Upper lobe of left lung (tissue), 6 donors: ENCODE data around the gene ZNF507. TPM values are rescaled to one million over a fixed set of nuclear protein-coding genes. Genes with fewer than 3 reads are reported as not detected.

Source experiments
- ATAC-seq, 2 donors: fragments of 200-7000 bp; cut with Tn5 transposase; one replicate each; pipeline ENCODE4 v1.9.1; 2022; ENCODE audit warnings: mild to moderate bottlenecking in 2 of 2, moderate library complexity in 2 of 2; ENCODE audit not compliant: low FRiP score in 2 of 2
- DNase-seq, 2 donors: peaks; one replicate each; pipeline ENCODE4 v3.0.0-alpha.2; 2019 to 2020
- H3K27ac ChIP-seq, 4 donors: fragments of 200-600 bp; sonication (generic); one replicate each; pipeline ENCODE4 v1.5.1; 2016 to 2019
- H3K27me3 ChIP-seq, 4 donors: fragments of 200-600 bp; sonication (generic); one replicate each; pipeline ENCODE4 v1.5.1; 2017 to 2019
- H3K36me3 ChIP-seq, 4 donors: fragments of 200-600 bp; sonication (generic); one replicate each; pipeline ENCODE4 v1.5.1; 2016 to 2019
- H3K4me1 ChIP-seq, 4 donors: fragments of 200-600 bp; sonication (generic); one replicate each; pipeline ENCODE4 v1.5.1; 2018 to 2019
- H3K4me3 ChIP-seq, 4 donors: fragments of 200-600 bp; sonication (generic); one replicate each; pipeline ENCODE4 v1.5.1; 2017 to 2019; ENCODE audit warnings: mild to moderate bottlenecking in 2 of 4, moderate library complexity in 1 of 4
- H3K9me3 ChIP-seq, 4 donors: fragments of 200-600 bp; sonication (generic); one replicate each; pipeline ENCODE4 v1.5.1; 2018 to 2019
- EP300 ChIP-seq, 4 donors: sonication (generic); formaldehyde crosslinking; IDR thresholded peaks; one replicate each; pipeline ENCODE4 v1.5.1; 2017; ENCODE audit warnings: antibody characterized with exemption in 4 of 4, control low read depth in 2 of 4
- POLR2A ChIP-seq, 4 donors: fragments of 450-650 bp; IDR thresholded peaks; one replicate each; pipeline ENCODE4 v1.5.1; 2016 to 2017; ENCODE audit warnings: antibody characterized with exemption in 4 of 4, mild to moderate bottlenecking in 2 of 4
- POLR2AphosphoS5 ChIP-seq, 2 donors: sonication (generic); formaldehyde crosslinking; IDR thresholded peaks; one replicate each; pipeline ENCODE4 v1.5.1; 2017; ENCODE audit warnings: antibody characterized with exemption in 2 of 2
- WGBS, 2 donors: methylation state at CpG; one replicate each; pipeline ENCODE4 v1.1.5; 2017 to 2018; 5-methylcytosine and 5-hydroxymethylcytosine counted together
- total RNA-seq, 6 donors: library from RNA; depleted of rRNA in 4 of 6; stranded (reverse); fragments of >200 nt in 4 of 6; gene quantifications; one replicate each; pipeline versions ENCODE4 v1.1.0 to v1.2.1, GENCODE V29; 2016 to 2021
- TF ChIP-seq, protein P1 (sequence below), 6 experiments: fragments of 450-650 bp in 4 of 6; fragments of 200-600 bp in 2 of 6; sonication (generic) in 2 of 6; IDR thresholded peaks; one replicate each; pipeline ENCODE4 v1.5.1; 2016 to 2019; ENCODE audit warnings: antibody characterized with exemption in 6 of 6
- donor health status: DM: no; HTN: no; CAD: no; lungs with moderate emphysema.
- donor health status: DM: no; HTN: yes; CAD: no; lungs with severe emphysema.

The ZNF507 gene
- total RNA-seq, 6 donors from 2014 or later, result 13.0 to 27.2 (median 17.5) TPM

DNA sequence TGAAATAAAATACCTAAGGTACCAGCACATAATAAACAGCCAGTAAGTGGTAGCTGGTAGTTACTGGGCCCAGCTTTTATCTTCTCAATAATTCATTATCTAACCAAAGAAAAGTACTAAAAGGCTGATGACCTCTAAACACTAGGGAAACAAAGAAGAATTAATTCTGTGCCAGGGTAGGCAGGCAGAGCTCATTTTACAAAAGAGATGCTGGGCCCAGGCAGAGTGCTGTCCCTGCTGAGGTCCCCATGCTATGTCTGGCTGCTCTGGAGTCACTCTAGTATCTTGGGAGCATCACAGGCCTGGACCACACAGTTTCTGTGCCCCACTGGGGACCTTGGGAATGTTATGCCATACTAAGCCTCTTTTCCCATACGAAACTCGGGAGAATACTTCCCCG is 18.2 kb downstream of the ZNF507 start:
- Histone ChIP-seq H3K4me1 (peaks cover 10 to 31% (median 16%) of the 10 kb centered on the region in 4 donors), H3K4me3 (no peak overlapping the region), H3K36me3 (peaks cover 0 to 64% (median 10%) of the 10 kb centered on the region in 4 donors), H3K9me3 (no peaks in the 10 kb centered on the region), H3K27ac (peak overlapping the region; percentile 62 to 72 (median 68)), H3K27me3 (peaks cover 0 to 3% (median 0%) of the 10 kb centered on the region in 4 donors)
- TF ChIP-seq POLR2A (IDR thresholded peaks at IDR 0.05) (no peak), EP300 (IDR thresholded peaks at IDR 0.05) (no peak), POLR2AphosphoS5 (IDR thresholded peaks at IDR 0.05) (no peak)
- TF ChIP-seq, protein P1, sequence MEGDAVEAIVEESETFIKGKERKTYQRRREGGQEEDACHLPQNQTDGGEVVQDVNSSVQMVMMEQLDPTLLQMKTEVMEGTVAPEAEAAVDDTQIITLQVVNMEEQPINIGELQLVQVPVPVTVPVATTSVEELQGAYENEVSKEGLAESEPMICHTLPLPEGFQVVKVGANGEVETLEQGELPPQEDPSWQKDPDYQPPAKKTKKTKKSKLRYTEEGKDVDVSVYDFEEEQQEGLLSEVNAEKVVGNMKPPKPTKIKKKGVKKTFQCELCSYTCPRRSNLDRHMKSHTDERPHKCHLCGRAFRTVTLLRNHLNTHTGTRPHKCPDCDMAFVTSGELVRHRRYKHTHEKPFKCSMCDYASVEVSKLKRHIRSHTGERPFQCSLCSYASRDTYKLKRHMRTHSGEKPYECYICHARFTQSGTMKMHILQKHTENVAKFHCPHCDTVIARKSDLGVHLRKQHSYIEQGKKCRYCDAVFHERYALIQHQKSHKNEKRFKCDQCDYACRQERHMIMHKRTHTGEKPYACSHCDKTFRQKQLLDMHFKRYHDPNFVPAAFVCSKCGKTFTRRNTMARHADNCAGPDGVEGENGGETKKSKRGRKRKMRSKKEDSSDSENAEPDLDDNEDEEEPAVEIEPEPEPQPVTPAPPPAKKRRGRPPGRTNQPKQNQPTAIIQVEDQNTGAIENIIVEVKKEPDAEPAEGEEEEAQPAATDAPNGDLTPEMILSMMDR (IDR thresholded peaks at IDR 0.05), result no peak
- WGBS, 2 donors, result 95 to 100% methylated on average over 3 of the region's 3 CpGs
- ATAC-seq, result peak in 1 of 2 donors; percentile 19
- DNase-seq, result no peak

DNA sequence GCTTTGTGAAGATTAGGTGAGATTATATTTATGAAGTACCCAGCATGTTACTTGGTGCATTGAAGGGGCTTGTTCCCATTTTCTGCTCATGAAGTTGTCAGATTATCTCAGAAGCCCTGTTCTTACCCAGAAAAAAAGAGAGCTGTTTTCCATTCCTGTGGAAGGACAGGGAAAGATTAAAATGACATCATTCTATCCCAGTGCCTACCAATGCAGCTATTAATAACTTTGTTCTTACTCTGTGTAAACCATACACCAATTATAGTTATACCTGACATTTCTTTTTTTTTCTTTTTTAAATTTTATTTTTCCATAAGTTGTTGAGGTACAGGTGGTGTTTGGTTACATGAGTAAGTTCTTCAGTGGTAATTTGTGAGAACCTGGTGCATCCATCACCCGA is 18.6 kb downstream of the ZNF507 start:
- TF ChIP-seq, protein P1 (IDR thresholded peaks at IDR 0.05), result no peak
- no peak for TF ChIP-seq POLR2AphosphoS5 (IDR thresholded peaks at IDR 0.05)
- TF ChIP-seq EP300 (IDR thresholded peaks at IDR 0.05), result no peak
- no peak for TF ChIP-seq POLR2A (IDR thresholded peaks at IDR 0.05)
- H3K27me3 ChIP-seq, result peaks cover 0 to 3% (median 0%) of the 10 kb centered on the region in 4 donors
- no peak overlapping the region for H3K4me3 ChIP-seq
- peaks cover 0 to 60% (median 9%) of the 10 kb centered on the region in 4 donors for H3K36me3 ChIP-seq
- DNase-seq (no peak), ATAC-seq (no peak)
- peak overlapping the region; percentile 62 to 72 (median 68) for H3K27ac ChIP-seq
- 91 to 100% methylated on average over 1 of the region's 1 CpG for WGBS, 2 donors
- H3K9me3 ChIP-seq, result no peaks in the 10 kb centered on the region
- H3K4me1 ChIP-seq, result peaks cover 10 to 31% (median 16%) of the 10 kb centered on the region in 4 donors

DNA sequence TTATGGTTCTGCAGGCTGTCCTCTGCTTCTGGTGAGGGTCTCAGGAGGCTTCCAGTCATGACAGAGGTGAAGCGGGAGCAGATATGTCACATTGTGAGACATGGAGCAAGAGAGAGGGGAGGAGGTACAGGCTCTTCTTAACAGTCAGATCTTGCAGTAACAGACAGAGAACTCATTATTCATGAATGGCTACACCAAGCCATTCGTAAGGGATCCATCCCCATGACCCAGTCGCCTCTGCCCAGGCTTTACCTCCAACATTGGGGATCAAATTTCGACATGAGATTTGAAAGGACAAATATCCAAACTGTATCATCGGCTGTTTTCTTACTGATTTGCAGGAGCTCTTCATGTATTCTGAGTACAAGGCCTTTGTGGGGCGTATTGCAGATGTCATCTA is 21.7 kb downstream of the ZNF507 start:
- no peak for ATAC-seq
- Histone ChIP-seq H3K9me3 (no peaks in the 10 kb centered on the region), H3K36me3 (peaks cover 0 to 44% (median 0%) of the 10 kb centered on the region in 4 donors), H3K4me1 (peaks cover 10 to 29% (median 14%) of the 10 kb centered on the region in 4 donors), H3K27me3 (no peaks in the 10 kb centered on the region), H3K27ac (no peak overlapping the region), H3K4me3 (no peak overlapping the region)
- no peak for DNase-seq
- 88 to 89% methylated on average over 6 of the region's 6 CpGs for WGBS, 2 donors
- TF ChIP-seq EP300 (IDR thresholded peaks at IDR 0.05) (no peak), POLR2AphosphoS5 (IDR thresholded peaks at IDR 0.05) (no peak), POLR2A (IDR thresholded peaks at IDR 0.05) (no peak)
- TF ChIP-seq, protein P1 (IDR thresholded peaks at IDR 0.05), result no peak

DNA sequence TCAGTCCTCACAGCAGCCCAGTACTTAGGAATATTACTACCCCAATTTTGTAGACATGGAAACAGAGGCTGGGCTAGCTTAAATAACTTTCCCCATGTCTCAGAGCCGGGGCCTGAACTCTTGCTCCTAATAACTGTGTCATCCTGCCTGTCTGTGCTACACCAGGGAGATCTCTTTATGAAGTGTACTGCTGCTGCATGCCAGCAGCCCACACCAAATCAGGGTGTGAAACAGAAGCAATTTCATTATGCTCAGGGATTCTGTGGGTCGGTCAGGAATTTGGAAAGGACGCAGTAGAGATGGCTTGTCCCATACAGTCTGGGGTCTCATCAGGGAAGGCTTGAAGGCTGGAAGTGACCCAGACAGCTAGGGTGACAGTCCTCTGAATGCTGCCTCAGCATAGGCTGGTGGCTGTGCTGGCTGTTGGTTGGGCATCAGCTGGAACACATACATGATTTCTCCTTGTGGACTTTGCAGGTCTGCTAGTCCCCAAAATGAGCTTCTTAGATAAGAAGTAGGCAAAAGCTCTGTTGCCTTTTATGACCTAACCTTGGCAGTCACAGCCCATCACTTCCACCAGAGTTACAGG is 22.6 kb downstream of the ZNF507 start:
- H3K36me3 ChIP-seq, result peaks cover 0 to 42% (median 3%) of the 10 kb centered on the region in 4 donors

More for the DNA sequence above, 22.6 kb downstream of the ZNF507 start:
- peaks cover 4 to 19% (median 9%) of the 10 kb centered on the region in 4 donors for H3K4me1 ChIP-seq
- H3K9me3 ChIP-seq, result no peaks in the 10 kb centered on the region
- no peak overlapping the region for H3K27ac ChIP-seq
- ATAC-seq (no peak), DNase-seq (no peak)
- TF ChIP-seq POLR2A (IDR thresholded peaks at IDR 0.05) (no peak), EP300 (IDR thresholded peaks at IDR 0.05) (no peak), POLR2AphosphoS5 (IDR thresholded peaks at IDR 0.05) (no peak)
- TF ChIP-seq, protein P1 (IDR thresholded peaks at IDR 0.05), result no peak
- 100% methylated on average over 3 of the region's 3 CpGs for WGBS, 2 donors
- H3K27me3 ChIP-seq, result no peaks in the 10 kb centered on the region
- H3K4me3 ChIP-seq, result no peak overlapping the region
